Colonic mucosa (tissue), 4 donors: ENCODE measurements around the gene TREML2. TPM values are rescaled to one million over a fixed set of nuclear protein-coding genes. Genes with fewer than 3 reads are reported as not detected.

Experiments
- DNase-seq: peaks from one replicate; pipeline ENCODE4 v3.0.0-alpha.2; 2020
- H3K27ac ChIP-seq: fragments of 200-600 bp; one replicate; pipeline ENCODE4 v1.8.0; 2021
- H3K27me3 ChIP-seq: fragments of 200-600 bp; one replicate; pipeline ENCODE4 v1.8.0; 2021
- H3K36me3 ChIP-seq: fragments of 200-600 bp; one replicate; pipeline ENCODE4 v1.8.0; 2021
- H3K4me1 ChIP-seq: fragments of 200-600 bp; one replicate; pipeline ENCODE4 v1.8.0; 2021; ENCODE audit warnings: mild to moderate bottlenecking
- H3K4me3 ChIP-seq: fragments of 200-600 bp; one replicate; pipeline ENCODE4 v1.8.0; 2021
- H3K9ac ChIP-seq, 2 donors: one replicate each; pipeline ENCODE4 v1.7.0; 2013; ENCODE audit warnings: control low read depth in 2 of 2, low read depth in 2 of 2, low read length in 2 of 2
- H3K9me3 ChIP-seq: fragments of 200-600 bp; one replicate; pipeline ENCODE4 v1.8.0; 2021
- intact Hi-C: fragments of 100-400 bp; cut with DNase I; formaldehyde crosslinking; loops from one replicate; pipeline ENCODE4 v1.14.1; 2022
- total RNA-seq, 2 donors: library from RNA; stranded (reverse); fragmentation: NEBNext Ultra II Directional in 1 of 2; extraction: Animal tissue kit (Norgen Biotek cat#: 25700) in 1 of 2; gene quantifications; one replicate each; pipeline ENCODE4 v1.2.1, GENCODE V29; 2021
- TF ChIP-seq, protein P1 (sequence below): fragments of 200-600 bp; IDR thresholded peaks from one replicate; pipeline ENCODE4 v1.8.0; 2022; ENCODE audit warnings: antibody characterized with exemption, mild to moderate bottlenecking
- donor health status: healthy.
- donor health status: DM: no; HTN: no; CAD: no.
- donor health status: DM: no; HTN: no; CAD: no.

Gene TREML2
- total RNA-seq, 2 donors from 2014 or later: 0.11 TPM; not detected in 1

DNA sequence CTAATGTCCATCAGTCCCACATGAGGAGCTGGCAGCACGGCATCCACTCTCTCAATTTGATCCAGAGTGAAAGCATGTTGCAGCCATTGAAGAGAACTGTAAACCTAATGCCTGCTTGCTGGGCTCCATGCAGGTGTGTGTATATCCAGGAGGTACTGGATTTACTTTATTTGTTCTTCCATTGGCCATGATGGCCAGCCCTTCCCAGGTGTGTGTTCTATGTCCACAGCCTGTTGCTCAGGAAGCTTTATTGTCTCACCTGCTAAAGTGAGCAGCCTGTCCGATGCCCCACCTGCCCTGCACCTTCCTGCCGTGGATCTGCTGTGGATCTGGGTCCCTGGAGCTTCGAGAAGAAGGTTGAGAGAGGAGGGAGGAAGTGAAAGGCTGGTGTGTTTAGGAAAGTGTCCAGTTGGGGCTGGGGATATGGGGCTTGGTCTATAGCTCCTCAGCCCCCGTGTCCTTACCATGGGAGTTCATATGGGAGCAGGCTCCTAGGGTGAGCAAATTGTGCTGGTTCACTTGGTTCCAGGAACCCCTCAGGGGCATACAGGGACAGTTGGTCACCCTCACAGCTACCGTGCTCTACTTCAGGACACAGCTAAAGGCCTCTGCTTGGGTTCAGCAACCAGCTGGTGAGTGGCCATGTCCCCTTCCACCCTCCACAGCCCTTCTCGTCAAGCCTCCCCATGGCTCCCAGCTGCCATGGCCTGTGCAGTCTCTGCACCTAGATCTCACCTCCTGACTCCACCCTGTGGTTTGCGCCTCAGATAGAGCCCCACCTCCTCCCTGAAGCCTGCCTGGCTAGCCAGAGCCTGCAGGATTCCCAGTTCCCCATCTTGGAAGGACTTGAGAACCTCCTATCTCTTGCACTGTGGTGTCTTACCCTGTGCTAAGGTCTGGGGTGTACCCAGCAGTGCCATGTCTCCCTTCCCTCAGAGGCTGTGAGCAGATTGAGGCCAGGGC lies 12.7 kb downstream of the TREML2 start:
- TF ChIP-seq, protein P1, sequence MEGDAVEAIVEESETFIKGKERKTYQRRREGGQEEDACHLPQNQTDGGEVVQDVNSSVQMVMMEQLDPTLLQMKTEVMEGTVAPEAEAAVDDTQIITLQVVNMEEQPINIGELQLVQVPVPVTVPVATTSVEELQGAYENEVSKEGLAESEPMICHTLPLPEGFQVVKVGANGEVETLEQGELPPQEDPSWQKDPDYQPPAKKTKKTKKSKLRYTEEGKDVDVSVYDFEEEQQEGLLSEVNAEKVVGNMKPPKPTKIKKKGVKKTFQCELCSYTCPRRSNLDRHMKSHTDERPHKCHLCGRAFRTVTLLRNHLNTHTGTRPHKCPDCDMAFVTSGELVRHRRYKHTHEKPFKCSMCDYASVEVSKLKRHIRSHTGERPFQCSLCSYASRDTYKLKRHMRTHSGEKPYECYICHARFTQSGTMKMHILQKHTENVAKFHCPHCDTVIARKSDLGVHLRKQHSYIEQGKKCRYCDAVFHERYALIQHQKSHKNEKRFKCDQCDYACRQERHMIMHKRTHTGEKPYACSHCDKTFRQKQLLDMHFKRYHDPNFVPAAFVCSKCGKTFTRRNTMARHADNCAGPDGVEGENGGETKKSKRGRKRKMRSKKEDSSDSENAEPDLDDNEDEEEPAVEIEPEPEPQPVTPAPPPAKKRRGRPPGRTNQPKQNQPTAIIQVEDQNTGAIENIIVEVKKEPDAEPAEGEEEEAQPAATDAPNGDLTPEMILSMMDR: no peak
- Histone ChIP-seq H3K9me3 (no peaks in the 10 kb centered on the region), H3K36me3 (no peaks in the 10 kb centered on the region), H3K9ac (no peak overlapping the region), H3K27ac (no peak overlapping the region), H3K4me3 (no peak overlapping the region), H3K4me1 (no peaks in the 10 kb centered on the region), H3K27me3 (no peaks in the 10 kb centered on the region)
- intact Hi-C loops: no loop called here
- DNase-seq: no peak

DNA sequence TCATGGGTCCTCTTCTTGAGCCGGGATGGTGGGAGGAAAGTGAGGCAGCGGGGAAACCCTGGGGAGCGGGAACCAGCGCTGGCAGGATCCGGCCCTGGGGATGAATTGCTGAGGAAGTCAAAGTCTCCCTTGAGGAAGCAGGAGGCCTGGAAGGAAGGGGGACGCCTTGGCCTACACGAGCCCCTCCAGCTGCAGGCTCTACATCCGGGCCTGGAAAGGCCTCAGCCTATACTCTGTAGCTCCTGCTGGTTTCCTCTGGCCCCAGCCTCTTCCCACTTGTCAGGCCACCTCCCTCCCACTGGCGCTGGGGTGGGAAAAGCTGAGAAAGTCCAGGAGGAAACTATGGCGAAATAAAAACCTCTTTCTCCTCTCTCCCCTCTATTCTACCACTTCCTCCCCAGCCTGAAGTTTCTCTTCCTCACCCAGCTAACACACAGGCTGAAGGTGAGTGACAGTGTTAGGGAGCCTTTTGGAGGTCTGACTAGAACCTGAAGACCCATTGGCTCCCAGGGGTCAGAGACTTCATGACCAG lies 14.9 kb downstream of the TREML2 start:
- Histone ChIP-seq H3K4me3 (no peak overlapping the region), H3K36me3 (no peaks in the 10 kb centered on the region), H3K27ac (no peak overlapping the region), H3K27me3 (no peaks in the 10 kb centered on the region), H3K4me1 (no peaks in the 10 kb centered on the region), H3K9me3 (no peaks in the 10 kb centered on the region), H3K9ac (no peak overlapping the region)
- DNase-seq: no peak
- intact Hi-C loops: no loop called here
- TF ChIP-seq, protein P1: no peak

DNA sequence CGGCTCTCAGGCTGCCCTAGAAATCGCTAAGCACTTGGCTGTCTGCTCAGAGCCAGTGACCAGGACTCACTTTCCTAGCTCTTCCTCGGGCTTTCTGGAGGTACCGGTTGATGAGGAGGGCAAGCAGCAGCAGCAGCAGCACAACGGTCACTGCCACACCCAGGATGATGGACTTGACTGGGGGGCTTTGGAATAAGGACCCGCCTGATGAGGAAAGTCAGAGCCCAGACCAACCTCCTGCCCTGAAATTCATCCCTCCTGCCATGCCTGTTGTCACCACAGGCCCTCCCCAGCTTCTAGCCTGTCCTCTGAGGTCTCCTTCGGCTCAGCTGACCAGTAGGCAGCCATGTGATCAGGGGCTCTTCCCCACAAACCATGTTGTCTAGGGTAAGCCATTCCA lies 16.2 kb downstream of the TREML2 start:
- no peaks in the 10 kb centered on the region for H3K4me1 ChIP-seq
- intact Hi-C loops: no loop called here
- DNase-seq: no peak
- H3K27ac ChIP-seq: no peak overlapping the region
- H3K9me3 ChIP-seq: no peaks in the 10 kb centered on the region
- H3K36me3 ChIP-seq: no peaks in the 10 kb centered on the region
- TF ChIP-seq, protein P1: no peak
- H3K4me3 ChIP-seq: no peak overlapping the region
- no peaks in the 10 kb centered on the region for H3K27me3 ChIP-seq
- H3K9ac ChIP-seq: no peak overlapping the region

DNA sequence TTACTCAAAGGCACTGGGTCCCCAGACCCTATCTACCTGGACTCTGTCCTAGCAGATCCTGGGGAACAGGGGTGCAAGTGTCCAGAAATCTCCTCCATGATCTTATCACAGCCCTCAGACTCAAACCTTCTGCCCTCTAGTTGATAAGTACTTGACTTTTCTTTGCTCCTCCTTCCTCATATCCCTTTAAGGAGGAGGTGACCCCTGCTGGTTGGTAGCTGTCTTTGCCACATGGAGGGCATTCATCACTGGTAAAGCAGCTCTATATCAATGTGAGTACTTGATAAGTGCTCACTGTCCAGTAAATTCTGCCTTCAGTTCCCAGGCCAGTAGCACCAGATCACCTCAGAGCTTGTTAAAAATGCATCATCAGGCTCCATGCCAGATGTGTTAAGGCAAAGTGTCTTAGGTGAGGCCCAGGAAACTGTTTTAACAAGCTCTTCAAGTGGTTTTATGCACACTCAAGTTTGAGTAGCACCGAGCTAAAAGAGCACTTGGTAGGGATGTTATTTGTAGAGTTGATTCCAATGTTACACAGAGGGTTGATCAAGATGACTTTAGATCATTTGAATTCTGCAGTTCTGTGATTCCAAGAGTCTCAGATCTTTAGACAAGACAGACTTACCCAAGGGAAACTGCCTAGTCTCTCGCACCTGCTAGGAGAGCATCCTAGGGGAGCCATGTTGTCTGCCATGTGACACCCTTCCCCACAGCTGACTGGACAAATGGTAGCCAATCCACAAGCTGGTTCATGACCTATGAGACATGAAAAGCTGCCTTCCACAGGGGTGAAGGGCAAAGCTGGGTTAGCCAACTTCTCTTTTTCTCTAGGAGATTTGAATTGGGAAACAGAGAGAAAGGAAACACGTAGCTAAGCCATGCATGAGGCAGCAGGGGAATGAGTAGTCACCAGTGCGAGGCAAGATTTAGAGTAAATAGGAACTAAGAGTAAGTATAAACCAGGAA lies 18.6 kb downstream of the TREML2 start:
- no peak overlapping the region for H3K27ac ChIP-seq
- TF ChIP-seq, protein P1: peak; percentile 53
- H3K4me1 ChIP-seq: no peaks in the 10 kb centered on the region
- no peak overlapping the region for H3K9ac ChIP-seq
- intact Hi-C loops: no loop called here
- no peak overlapping the region for H3K4me3 ChIP-seq
- H3K27me3 ChIP-seq: no peaks in the 10 kb centered on the region
- no peaks in the 10 kb centered on the region for H3K36me3 ChIP-seq
- H3K9me3 ChIP-seq: no peaks in the 10 kb centered on the region
- DNase-seq: peak; percentile 35

DNA sequence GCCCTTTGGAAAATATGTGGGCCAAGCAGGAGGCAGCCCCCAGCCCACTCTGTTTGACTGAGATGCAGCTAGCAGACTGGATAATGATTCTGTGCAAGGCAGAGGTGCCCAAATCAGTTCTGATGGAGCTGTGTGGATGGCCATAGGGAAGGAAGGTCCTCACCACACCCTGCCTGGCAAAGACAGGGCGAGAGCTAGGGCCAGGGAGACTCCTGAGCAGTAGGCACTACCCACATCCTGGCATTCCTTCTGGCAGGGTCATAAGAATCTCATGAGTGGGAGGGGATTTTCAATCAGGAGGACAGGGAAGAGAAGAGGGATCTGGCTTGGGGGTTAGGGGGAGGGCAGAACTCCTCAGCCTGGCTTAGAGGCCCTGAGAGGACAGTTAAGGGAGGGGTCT lies 19.4 kb downstream of the TREML2 start:
- intact Hi-C loops: no loop called here
- Histone ChIP-seq H3K9ac (no peak overlapping the region), H3K27ac (no peak overlapping the region), H3K36me3 (no peaks in the 10 kb centered on the region), H3K4me3 (no peak overlapping the region), H3K4me1 (no peaks in the 10 kb centered on the region), H3K9me3 (no peaks in the 10 kb centered on the region), H3K27me3 (no peaks in the 10 kb centered on the region)
- no peak for DNase-seq
- TF ChIP-seq, protein P1: no peak
